ENCODE measurements around the gene SHC3. TPM values are rescaled to one million over a fixed set of nuclear protein-coding genes. Genes with fewer than 3 reads are reported as not detected.

Gene SHC3
- polyA plus RNA-seq, 3 donors, result not detected

DNA sequence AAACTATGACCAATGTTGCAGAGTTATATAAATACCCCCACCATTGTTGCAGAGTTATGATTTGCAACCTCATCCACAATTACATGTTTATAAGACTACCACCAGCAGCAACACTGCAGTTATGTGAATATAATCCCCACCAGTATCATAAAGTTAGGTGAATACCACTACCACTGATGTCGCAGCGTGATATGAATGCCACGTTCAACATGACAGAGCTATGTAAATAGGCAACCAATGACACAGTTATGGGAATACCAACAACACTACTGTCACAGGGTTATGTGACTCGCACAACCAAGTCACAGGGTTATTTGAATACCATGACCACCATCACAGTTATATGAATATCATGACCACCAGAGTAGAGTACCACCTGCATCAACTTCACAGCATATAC, 63.9 kb downstream of the SHC3 start:
- no peak overlapping the region for H3K27ac ChIP-seq (ENCODE audit: low read depth in 1 of 2, low read length in 2 of 2)
- no peak for DNase-seq
- no peak overlapping the region for H3K9ac ChIP-seq (ENCODE audit: insufficient read depth, low read length, poor library complexity, severe bottlenecking)
- no peak overlapping the region for H2AFZ ChIP-seq (ENCODE audit: insufficient read depth, low read depth, low read length, poor library complexity, severe bottlenecking)
- no peaks in the 10 kb centered on the region for H3K9me3 ChIP-seq (replicated peaks in 1 of 2; ENCODE audit: control insufficient read depth in 1 of 2, insufficient read depth in 1 of 2, low read length in 2 of 2)
- TF ChIP-seq, protein P1, sequence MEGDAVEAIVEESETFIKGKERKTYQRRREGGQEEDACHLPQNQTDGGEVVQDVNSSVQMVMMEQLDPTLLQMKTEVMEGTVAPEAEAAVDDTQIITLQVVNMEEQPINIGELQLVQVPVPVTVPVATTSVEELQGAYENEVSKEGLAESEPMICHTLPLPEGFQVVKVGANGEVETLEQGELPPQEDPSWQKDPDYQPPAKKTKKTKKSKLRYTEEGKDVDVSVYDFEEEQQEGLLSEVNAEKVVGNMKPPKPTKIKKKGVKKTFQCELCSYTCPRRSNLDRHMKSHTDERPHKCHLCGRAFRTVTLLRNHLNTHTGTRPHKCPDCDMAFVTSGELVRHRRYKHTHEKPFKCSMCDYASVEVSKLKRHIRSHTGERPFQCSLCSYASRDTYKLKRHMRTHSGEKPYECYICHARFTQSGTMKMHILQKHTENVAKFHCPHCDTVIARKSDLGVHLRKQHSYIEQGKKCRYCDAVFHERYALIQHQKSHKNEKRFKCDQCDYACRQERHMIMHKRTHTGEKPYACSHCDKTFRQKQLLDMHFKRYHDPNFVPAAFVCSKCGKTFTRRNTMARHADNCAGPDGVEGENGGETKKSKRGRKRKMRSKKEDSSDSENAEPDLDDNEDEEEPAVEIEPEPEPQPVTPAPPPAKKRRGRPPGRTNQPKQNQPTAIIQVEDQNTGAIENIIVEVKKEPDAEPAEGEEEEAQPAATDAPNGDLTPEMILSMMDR (IDR thresholded peaks at IDR 0.05), result no peak
- Mint-ChIP-seq H3K36me3 (no peaks in the 10 kb centered on the region), H3K27ac (no peak overlapping the region), H3K4me3 (no peak overlapping the region), H3K27me3 (ENCODE audit: low read depth in 3 of 3) (peaks cover 2 to 5% (median 5%) of the 10 kb centered on the region in 3 donors), H3K4me1 (no peaks in the 10 kb centered on the region), H3K9me3 (peaks cover 0 to 3% (median 2%) of the 10 kb centered on the region in 7 donors)
- no peak overlapping the region for H3K4me3 ChIP-seq (replicated peaks in 1 of 3; ENCODE audit: low read depth in 2 of 3, low read length in 3 of 3)
- H3K4me2 ChIP-seq (replicated peaks; ENCODE audit: extremely low read depth, low read length, poor library complexity, severe bottlenecking), result no peak overlapping the region
- H3K79me2 ChIP-seq (ENCODE audit: insufficient read depth, low read length), result no peaks in the 10 kb centered on the region
- no peaks in the 10 kb centered on the region for H3K4me1 ChIP-seq (ENCODE audit: control insufficient read depth in 1 of 2, insufficient read depth in 2 of 2, low read length in 2 of 2)
- intact Hi-C loops (cut with micrococcal nuclease), result no loop called here
- no peaks in the 10 kb centered on the region for H3K36me3 ChIP-seq (replicated peaks in 1 of 2; ENCODE audit: control insufficient read depth in 1 of 2, insufficient read depth in 2 of 2, low read length in 2 of 2)
- no peaks in the 10 kb centered on the region for H4K20me1 ChIP-seq (ENCODE audit: insufficient read depth, low read length)
- peaks cover 0 to 2% of the 10 kb centered on the region in 2 donors for H3K27me3 ChIP-seq (ENCODE audit: control insufficient read depth in 2 of 2, insufficient read depth in 2 of 2, low read length in 2 of 2)
- WGBS (ENCODE audit: insufficient coverage), result 92% methylated on average over 4 of the region's 4 CpGs

DNA sequence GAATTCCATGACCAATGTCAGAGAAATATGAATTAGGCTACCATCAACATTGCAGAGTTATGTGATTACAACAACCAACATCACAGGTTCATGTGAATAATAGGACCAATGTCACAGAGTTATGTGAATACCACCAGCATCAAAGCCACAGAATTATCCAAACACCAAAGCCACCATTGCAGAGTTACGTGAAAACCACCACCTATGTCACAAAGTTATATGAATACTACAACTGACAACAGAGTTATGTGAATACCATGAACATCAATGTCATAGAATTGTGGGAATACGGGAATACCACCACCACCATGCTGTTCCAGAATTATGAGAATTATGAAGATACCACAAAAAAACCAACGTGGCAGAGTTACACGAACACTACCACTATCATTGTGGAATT, 64.8 kb downstream of the SHC3 start:
- Histone ChIP-seq H3K27ac (ENCODE audit: low read depth in 1 of 2, low read length in 2 of 2) (no peak overlapping the region), H2AFZ (ENCODE audit: insufficient read depth, low read depth, low read length, poor library complexity, severe bottlenecking) (no peak overlapping the region), H3K4me3 (replicated peaks in 1 of 3; ENCODE audit: low read depth in 2 of 3, low read length in 3 of 3) (no peak overlapping the region), H3K9ac (ENCODE audit: insufficient read depth, low read length, poor library complexity, severe bottlenecking) (no peak overlapping the region), H3K9me3 (replicated peaks in 1 of 2; ENCODE audit: control insufficient read depth in 1 of 2, insufficient read depth in 1 of 2, low read length in 2 of 2) (no peaks in the 10 kb centered on the region), H3K36me3 (replicated peaks in 1 of 2; ENCODE audit: control insufficient read depth in 1 of 2, insufficient read depth in 2 of 2, low read length in 2 of 2) (no peaks in the 10 kb centered on the region), H3K4me1 (ENCODE audit: control insufficient read depth in 1 of 2, insufficient read depth in 2 of 2, low read length in 2 of 2) (no peaks in the 10 kb centered on the region), H3K27me3 (ENCODE audit: control insufficient read depth in 2 of 2, insufficient read depth in 2 of 2, low read length in 2 of 2) (peaks cover 0 to 2% of the 10 kb centered on the region in 2 donors), H3K4me2 (replicated peaks; ENCODE audit: extremely low read depth, low read length, poor library complexity, severe bottlenecking) (no peak overlapping the region), H4K20me1 (ENCODE audit: insufficient read depth, low read length) (no peaks in the 10 kb centered on the region), H3K79me2 (ENCODE audit: insufficient read depth, low read length) (no peaks in the 10 kb centered on the region)
- no peaks in the 10 kb centered on the region for H3K36me3 Mint-ChIP-seq
- no peak overlapping the region for H3K4me3 Mint-ChIP-seq
- peaks cover 0 to 3% (median 2%) of the 10 kb centered on the region in 7 donors for H3K9me3 Mint-ChIP-seq
- WGBS (ENCODE audit: insufficient coverage), result 80% methylated on average over 1 of the region's 4 CpGs
- intact Hi-C loops (cut with micrococcal nuclease), result no loop called here
- TF ChIP-seq, protein P1 (IDR thresholded peaks at IDR 0.05), result no peak
- H3K4me1 Mint-ChIP-seq, result no peaks in the 10 kb centered on the region
- no peak overlapping the region for H3K27ac Mint-ChIP-seq
- peaks cover 2 to 6% (median 5%) of the 10 kb centered on the region in 3 donors for H3K27me3 Mint-ChIP-seq (ENCODE audit: low read depth in 3 of 3)
- no peak for DNase-seq
